GM12891 (cell line): ENCODE results near the gene MTFMT.

Source experiments
- PAX5 ChIP-seq: IDR thresholded peaks from 2 replicates; pipeline ENCODE4 v1.6.1; 2011; ENCODE audit warnings: low read length, moderate library complexity, mild to moderate bottlenecking; ENCODE audit not compliant: insufficient read depth, severe bottlenecking
- POLR2A ChIP-seq: IDR thresholded peaks from 2 replicates; pipeline ENCODE4 v1.6.1; 2011; ENCODE audit warnings: low read depth, low read length, control low read depth
- TAF1 ChIP-seq: IDR thresholded peaks from 2 replicates; pipeline ENCODE4 v1.6.1; 2011; ENCODE audit warnings: low read depth, low read length, control low read depth

- TF ChIP-seq PAX5 (no peak), TAF1 (no peak), POLR2A (no peak)
These were observed 21.8 kb upstream of the MTFMT start for GRCh38 chr15:65051266-65051665.
